Activated naive CD4-positive, alpha-beta T cell treated with anti-CD3 and anti-CD28 coated beads for 36 hours (primary cell): ENCODE results near the gene MTAP. TPM values are rescaled to one million over a fixed set of nuclear protein-coding genes. Genes with fewer than 3 reads are reported as not detected.

Source experiments
- CTCF ChIA-PET: fragments of 350-600 bp; sonication (Branson Sonifier 250); formaldehyde crosslinking; loops from one replicate; lab custom pipeline; 2021; ENCODE audit warnings: antibody characterized with exemption; lab: Charles Lee
- DNase-seq: peaks from one replicate; pipeline ENCODE4 v3.0.0-alpha.2; 2020
- H3K27ac Mint-ChIP-seq: one replicate; pipeline ENCODE4 v1.8.0; 2021; ENCODE audit warnings: mild to moderate bottlenecking, mixed read lengths
- H3K27me3 Mint-ChIP-seq: one replicate; pipeline ENCODE4 v1.8.0; 2021; ENCODE audit warnings: low read depth, mixed read lengths
- H3K36me3 Mint-ChIP-seq: one replicate; pipeline ENCODE4 v1.8.0; 2021; ENCODE audit warnings: low read depth, mixed read lengths
- H3K4me1 Mint-ChIP-seq: one replicate; pipeline ENCODE4 v1.8.0; 2021; ENCODE audit warnings: low read depth, mixed read lengths
- H3K4me3 Mint-ChIP-seq: one replicate; pipeline ENCODE4 v1.8.0; 2021; ENCODE audit warnings: mild to moderate bottlenecking, moderate library complexity, mixed read lengths
- H3K9me3 Mint-ChIP-seq: one replicate; pipeline ENCODE4 v1.8.0; 2021; ENCODE audit warnings: mixed read lengths
- intact Hi-C: fragments of 100-400 bp; cut with micrococcal nuclease; formaldehyde crosslinking; loops from one replicate; pipeline ENCODE4 v1.15.1; 2023
- total RNA-seq, 2 experiments: library from RNA; stranded (reverse); gene quantifications; one replicate each; pipeline ENCODE4 v1.2.3, GENCODE V29; 2021

Gene MTAP
- total RNA-seq, 2 experiments from 2014 or later, result 59.0 to 66.4 TPM

DNA sequence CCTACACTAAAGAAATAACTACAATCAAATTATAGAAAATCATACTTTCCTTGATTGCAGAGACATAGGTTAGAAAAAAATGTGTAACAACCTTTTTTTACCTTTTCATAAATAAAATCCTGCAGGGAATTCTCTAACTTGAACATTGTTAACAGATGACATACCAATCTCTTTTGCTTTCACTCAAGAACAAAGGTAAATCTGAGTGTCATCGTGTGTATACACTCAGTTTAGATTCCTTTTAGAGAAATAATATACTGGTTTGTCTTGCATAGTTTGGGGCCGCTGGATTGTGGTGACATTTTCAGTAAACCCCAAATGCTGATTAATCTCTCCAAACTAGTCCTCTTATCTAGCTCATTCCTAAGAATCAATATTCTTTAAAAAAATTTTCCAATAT lies 20.8 kb upstream of the MTAP start:
- H3K27ac Mint-ChIP-seq, result no peak overlapping the region
- intact Hi-C loops, result no loop called here
- peaks cover 3% of the 10 kb centered on the region for H3K4me1 Mint-ChIP-seq
- CTCF ChIA-PET, result interaction anchor here (0.6 to 3.6 kb wide), 3 partner anchors 73 to 338 kb away, joined by 3 to 11 read pairs (median 7); no protein-coding TSS in a partner anchor
- H3K4me3 Mint-ChIP-seq, result no peak overlapping the region
- no peaks in the 10 kb centered on the region for H3K36me3 Mint-ChIP-seq
- H3K9me3 Mint-ChIP-seq, result peaks cover 2% of the 10 kb centered on the region
- peaks cover 2% of the 10 kb centered on the region for H3K27me3 Mint-ChIP-seq
- DNase-seq, result no peak

DNA sequence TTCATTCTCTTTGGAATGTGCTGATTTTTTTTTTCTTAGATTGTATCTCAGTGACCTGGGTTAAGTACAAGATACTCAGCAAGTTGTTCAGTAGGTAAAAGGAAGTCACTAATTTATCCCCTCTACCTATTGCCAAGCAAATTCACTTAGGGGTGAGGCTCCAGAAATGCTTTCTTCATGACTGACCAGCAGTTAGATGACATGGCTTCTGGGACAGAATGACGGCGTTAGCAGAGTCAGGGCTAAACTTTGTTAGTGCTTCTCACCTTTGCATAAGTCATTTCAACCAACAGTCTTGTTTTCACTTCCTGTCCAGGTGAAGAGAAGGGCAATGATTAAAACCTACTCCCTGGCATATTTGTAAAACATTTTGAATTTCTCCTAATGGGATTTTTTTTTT lies 20.2 kb upstream of the MTAP start:
- Mint-ChIP-seq H3K9me3 (peaks cover 2% of the 10 kb centered on the region), H3K27ac (no peak overlapping the region), H3K36me3 (no peaks in the 10 kb centered on the region), H3K4me1 (peaks cover 3% of the 10 kb centered on the region), H3K4me3 (no peak overlapping the region), H3K27me3 (peaks cover 2% of the 10 kb centered on the region)
- CTCF ChIA-PET, result no interaction called here
- DNase-seq, result no peak
- intact Hi-C loops, result no loop called here

DNA sequence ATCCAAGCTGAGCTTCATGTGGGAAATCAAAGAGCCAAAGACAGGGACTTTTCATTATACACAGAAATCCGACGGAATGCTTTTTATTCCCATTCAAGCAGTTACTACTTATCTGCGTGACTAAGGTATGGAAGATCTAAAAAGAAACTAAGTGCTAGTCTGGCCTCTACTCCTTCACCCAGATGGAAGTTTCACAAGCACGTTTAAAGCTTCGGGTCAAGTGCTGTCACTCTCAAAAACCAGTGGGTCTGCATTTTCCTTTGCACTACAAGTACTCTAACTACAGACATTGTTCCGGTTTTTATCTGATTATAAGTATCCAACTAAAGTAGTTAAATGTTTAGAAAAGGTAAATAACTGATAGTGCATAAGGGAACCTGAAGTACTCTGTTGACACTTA lies 13.7 kb upstream of the MTAP start:
- intact Hi-C loops, result loop anchor here (1.0 to 2.0 kb wide), 10 partner anchors 79 to 593 kb away; no protein-coding TSS in a partner anchor
- Mint-ChIP-seq H3K36me3 (no peaks in the 10 kb centered on the region), H3K9me3 (no peaks in the 10 kb centered on the region), H3K27ac (no peak overlapping the region), H3K4me3 (no peak overlapping the region), H3K4me1 (no peaks in the 10 kb centered on the region), H3K27me3 (peaks cover 7% of the 10 kb centered on the region)
- no peak for DNase-seq
- CTCF ChIA-PET, result interaction anchor here (0.6 to 3.8 kb wide), 27 partner anchors 8 to 554 kb away, joined by 3 to 45 read pairs (median 4); partner anchors contain the start of gene MTAP

DNA sequence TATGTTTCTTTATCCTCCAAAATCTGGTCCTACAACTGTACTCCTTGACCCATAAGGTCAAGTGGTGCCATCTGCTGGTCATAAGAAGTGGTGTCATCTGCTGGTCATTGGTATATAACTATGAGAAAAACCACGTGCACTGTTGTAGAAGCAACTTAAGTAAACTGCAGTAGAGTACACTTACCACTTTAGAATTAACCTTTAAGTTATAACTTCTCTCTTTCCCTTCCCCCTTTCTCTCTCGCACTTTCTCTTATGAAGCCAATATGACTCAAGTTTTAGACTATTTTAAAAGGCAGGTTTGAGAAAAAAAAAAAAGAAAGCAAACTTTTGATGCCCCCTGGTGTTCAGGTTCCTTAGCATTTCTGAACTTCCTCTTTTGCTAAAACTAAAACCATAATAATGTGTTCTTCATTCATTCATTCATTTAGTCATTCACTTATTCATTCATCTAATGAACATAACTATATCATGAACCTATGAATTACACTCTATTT lies 12.8 kb upstream of the MTAP start:
- H3K36me3 Mint-ChIP-seq, result no peaks in the 10 kb centered on the region
- H3K4me1 Mint-ChIP-seq, result no peaks in the 10 kb centered on the region
- peaks cover 7% of the 10 kb centered on the region for H3K27me3 Mint-ChIP-seq
- H3K9me3 Mint-ChIP-seq, result no peaks in the 10 kb centered on the region
- H3K27ac Mint-ChIP-seq, result peak overlapping the region; percentile 75
- intact Hi-C loops, result loop anchor here (1.0 to 2.0 kb wide), 10 partner anchors 80 to 594 kb away; no protein-coding TSS in a partner anchor
- H3K4me3 Mint-ChIP-seq, result peak overlapping the region; percentile 65
- DNase-seq, result peak; percentile 74
- CTCF ChIA-PET, result interaction anchor here (0.7 to 3.8 kb wide), 20 partner anchors 9 to 464 kb away, joined by 3 to 45 read pairs (median 6); partner anchors contain the start of gene MTAP

DNA sequence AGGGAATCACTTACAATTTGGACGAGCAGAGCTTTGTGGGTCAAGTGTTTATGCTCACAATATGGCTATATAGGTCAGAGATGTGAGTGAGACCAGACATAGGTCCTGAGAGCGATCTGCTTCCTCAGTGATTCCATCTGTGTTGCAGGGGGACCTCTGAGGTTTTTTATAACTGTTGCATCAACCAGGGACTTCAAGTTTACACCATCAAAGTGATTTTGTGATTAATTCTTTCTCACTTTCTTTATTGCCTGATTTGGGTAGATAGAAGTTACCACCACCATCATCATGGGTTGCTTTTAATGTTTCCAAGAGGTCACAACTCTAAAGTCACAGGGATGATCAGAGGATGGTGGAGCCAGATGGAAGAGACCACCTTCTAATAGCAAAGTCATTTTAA lies 7.0 kb upstream of the MTAP start:
- Mint-ChIP-seq H3K4me3 (no peak overlapping the region), H3K27ac (no peak overlapping the region), H3K27me3 (peaks cover 17% of the 10 kb centered on the region), H3K4me1 (peaks cover 2% of the 10 kb centered on the region), H3K9me3 (no peaks in the 10 kb centered on the region), H3K36me3 (no peaks in the 10 kb centered on the region)
- DNase-seq, result no peak
- intact Hi-C loops, result no loop called here
- CTCF ChIA-PET, result interaction anchor here (1.1 kb wide), 1 partner anchor 16 kb away, joined by 3 read pairs; no protein-coding TSS in a partner anchor

DNA sequence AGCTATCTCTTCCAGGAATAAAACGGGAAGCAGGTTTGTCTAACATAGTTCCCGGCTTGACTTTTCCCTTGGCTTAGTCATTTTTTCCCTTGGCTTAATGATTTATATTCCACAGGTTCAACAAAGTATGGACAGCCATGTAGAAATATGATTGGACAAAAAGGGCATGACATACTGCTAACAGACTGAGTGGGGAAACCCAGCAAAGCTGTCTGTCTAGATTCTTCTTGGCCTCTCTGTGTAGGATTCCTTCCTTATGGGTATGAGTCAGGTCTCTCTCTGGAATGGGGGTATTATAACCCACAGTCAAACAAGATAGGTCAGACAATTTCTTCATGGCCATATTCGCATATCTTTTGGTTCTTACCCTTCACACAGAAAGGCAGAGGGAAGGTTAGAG lies 5.7 kb upstream of the MTAP start:
- H3K27ac Mint-ChIP-seq, result no peak overlapping the region
- peaks cover 15% of the 10 kb centered on the region for H3K27me3 Mint-ChIP-seq
- H3K4me1 Mint-ChIP-seq, result peaks cover 7% of the 10 kb centered on the region
- intact Hi-C loops, result no loop called here
- H3K4me3 Mint-ChIP-seq, result no peak overlapping the region
- CTCF ChIA-PET, result interaction anchor here (0.7 to 1.1 kb wide), 2 partner anchors 13 to 15 kb away, joined by 3 read pairs; no protein-coding TSS in a partner anchor
- H3K36me3 Mint-ChIP-seq, result no peaks in the 10 kb centered on the region
- no peak for DNase-seq
- no peaks in the 10 kb centered on the region for H3K9me3 Mint-ChIP-seq

DNA sequence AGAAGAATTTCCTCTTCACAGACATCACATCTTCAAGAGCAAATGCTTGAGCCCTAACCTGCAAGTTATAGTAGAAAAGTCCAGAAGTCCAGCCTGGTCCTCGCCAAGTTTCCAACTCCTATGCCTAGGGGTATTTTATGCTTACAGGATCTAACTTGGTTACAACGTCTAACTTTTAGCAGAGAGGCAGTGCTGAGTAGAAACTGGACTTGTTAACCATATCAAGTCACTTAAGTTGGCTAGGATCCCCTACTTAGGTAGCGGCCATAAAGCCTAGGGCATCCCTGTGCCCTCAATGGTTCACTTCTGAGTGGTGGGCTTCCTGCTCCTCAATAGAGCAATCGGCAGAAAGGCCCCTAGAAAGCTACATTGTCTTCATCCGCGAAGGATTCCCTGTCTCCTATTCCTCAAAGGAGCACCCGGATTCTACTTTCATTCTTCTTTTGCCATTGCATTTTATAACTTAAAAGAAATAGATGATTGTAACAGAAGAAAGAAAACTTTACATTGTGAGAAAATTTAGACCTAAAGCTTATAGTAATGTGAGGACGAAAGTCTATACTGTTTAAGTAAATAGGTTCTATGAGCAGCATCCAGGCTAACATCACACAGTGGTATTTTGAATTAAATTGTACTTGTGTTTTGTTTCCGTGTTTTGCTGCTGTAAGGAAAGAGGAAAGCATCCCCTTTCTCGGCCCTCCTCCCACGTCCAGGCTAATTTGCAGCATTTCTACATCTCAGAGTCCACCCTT lies 1.3 kb upstream of the MTAP start:
- H3K4me1 Mint-ChIP-seq, result peaks cover 33% of the 10 kb centered on the region
- no peaks in the 10 kb centered on the region for H3K9me3 Mint-ChIP-seq
- H3K36me3 Mint-ChIP-seq, result peaks cover 16% of the 10 kb centered on the region
- intact Hi-C loops, result loop anchor here (5.0 kb wide), 3 partner anchors 224 to 589 kb away; no protein-coding TSS in a partner anchor
- no peak overlapping the region for H3K27ac Mint-ChIP-seq
- H3K27me3 Mint-ChIP-seq, result peaks cover 9% of the 10 kb centered on the region
- DNase-seq, result no peak
- peak overlapping the region; percentile 99 for H3K4me3 Mint-ChIP-seq
- CTCF ChIA-PET, result interaction anchor here (1.1 to 2.2 kb wide), 3 partner anchors 10 to 35 kb away, joined by 3 to 8 read pairs (median 6); no protein-coding TSS in a partner anchor

DNA sequence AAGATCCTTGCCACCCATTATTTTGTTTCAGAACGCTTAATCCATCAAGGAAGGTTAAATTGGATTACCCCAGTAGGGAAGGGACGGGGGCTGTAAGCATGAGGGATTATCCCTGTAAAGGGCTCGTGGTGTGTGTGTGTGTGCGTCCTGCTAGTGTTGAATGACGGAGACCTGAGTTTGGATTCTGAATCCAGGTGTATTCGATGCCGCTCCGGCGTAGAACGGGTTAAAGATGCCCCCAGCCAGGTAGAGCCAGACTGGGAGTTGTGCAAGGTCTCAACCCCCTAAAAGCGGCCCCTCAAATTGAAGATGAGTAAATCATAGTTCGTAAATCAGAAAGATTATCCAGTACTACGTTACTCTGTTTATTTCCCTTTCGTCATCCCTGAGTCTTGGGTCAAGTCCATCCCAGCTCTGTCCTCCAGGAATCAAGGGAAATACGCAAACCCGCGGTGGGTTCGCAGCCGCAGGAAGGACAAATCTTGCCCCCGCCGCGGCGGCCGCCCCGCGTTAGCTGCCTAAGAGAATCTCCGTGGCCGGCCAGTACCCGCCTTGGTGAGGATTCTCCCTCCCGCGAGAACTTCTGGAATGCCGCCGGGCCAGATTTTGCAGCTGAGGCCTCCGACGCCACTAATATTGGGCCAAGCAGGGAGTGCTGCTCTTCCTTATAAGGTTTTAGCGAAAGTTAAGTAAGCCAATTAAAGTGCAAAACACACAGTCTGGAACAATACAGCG lies 586 bp upstream of the MTAP start:
- H3K9me3 Mint-ChIP-seq, result no peaks in the 10 kb centered on the region
- intact Hi-C loops, result loop anchor here (2.0 to 5.0 kb wide), 8 partner anchors 31 to 771 kb away; partner anchors contain the start of genes CDKN2A, CDKN2B-AS1, HACD4 and KLHL9
- H3K4me3 Mint-ChIP-seq, result peak overlapping the region; percentile 99
- peak; percentile 36 for DNase-seq
- CTCF ChIA-PET, result interaction anchor here (0.7 to 2.2 kb wide), 4 partner anchors 11 to 195 kb away, joined by 3 to 8 read pairs (median 4); no protein-coding TSS in a partner anchor
- peaks cover 40% of the 10 kb centered on the region for H3K4me1 Mint-ChIP-seq
- peaks cover 6% of the 10 kb centered on the region for H3K27me3 Mint-ChIP-seq
- H3K27ac Mint-ChIP-seq, result peak overlapping the region; percentile 88
- H3K36me3 Mint-ChIP-seq, result peaks cover 17% of the 10 kb centered on the region

DNA sequence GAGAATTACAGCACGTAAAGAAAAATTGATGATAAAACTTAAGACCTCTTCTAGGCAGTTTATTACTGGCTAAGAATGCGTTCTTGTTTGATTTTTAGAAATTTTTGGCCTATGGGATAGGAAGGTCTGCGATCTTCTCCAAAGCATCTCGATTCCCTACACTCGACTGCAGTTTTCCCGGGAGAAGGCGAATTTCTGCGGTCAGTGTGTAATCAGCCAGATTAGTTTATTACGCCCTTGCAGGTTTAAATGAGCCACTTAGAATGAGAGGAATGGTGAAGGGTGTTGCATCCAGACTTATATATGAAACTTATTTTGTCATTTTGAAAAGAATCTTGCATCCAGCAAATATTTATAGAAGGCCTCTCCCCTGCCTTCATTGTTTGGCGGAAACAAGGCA lies 1.2 kb downstream of the MTAP start:
- Mint-ChIP-seq H3K27me3 (peaks cover 4% of the 10 kb centered on the region), H3K36me3 (peaks cover 20% of the 10 kb centered on the region), H3K9me3 (no peaks in the 10 kb centered on the region), H3K27ac (peak overlapping the region; percentile 97), H3K4me3 (peak overlapping the region; percentile 99), H3K4me1 (peaks cover 49% of the 10 kb centered on the region)
- intact Hi-C loops, result loop anchor here (2.0 to 5.0 kb wide), 8 partner anchors 29 to 773 kb away; partner anchors contain the start of genes CDKN2A, CDKN2B-AS1, HACD4 and KLHL9
- no peak for DNase-seq
- CTCF ChIA-PET, result interaction anchor here (0.9 to 3.8 kb wide), 2 partner anchors 10 to 95 kb away, joined by 4 to 11 read pairs; no protein-coding TSS in a partner anchor

DNA sequence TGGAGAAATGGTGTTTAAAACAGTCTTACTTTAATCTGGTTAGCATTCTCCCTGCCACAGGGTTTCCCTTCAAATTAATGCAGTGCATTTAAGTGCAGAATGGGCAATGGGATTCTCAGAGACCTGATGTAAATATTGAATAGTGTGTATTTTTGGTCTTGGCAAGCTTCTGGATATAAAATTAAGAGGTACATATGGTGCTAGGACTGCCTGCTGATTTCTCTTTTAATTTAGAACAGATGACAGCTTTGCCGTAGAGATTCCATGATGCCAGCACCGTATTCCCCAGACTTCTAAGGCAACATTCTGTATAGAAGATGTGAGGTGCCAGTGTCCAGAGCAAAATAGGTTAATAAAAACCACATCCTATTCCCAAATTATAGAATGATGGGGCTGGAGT lies 1.9 kb downstream of the MTAP start:
- H3K27ac Mint-ChIP-seq, result no peak overlapping the region
- intact Hi-C loops, result loop anchor here (5.0 kb wide), 3 partner anchors 227 to 592 kb away; no protein-coding TSS in a partner anchor
- CTCF ChIA-PET, result interaction anchor here (3.8 kb wide), 1 partner anchor 9 kb away, joined by 11 read pairs; no protein-coding TSS in a partner anchor
- no peak for DNase-seq
- H3K36me3 Mint-ChIP-seq, result peaks cover 25% of the 10 kb centered on the region
- H3K9me3 Mint-ChIP-seq, result no peaks in the 10 kb centered on the region
- H3K27me3 Mint-ChIP-seq, result peaks cover 4% of the 10 kb centered on the region
- H3K4me1 Mint-ChIP-seq, result peaks cover 55% of the 10 kb centered on the region
- H3K4me3 Mint-ChIP-seq, result peak overlapping the region; percentile 99

DNA sequence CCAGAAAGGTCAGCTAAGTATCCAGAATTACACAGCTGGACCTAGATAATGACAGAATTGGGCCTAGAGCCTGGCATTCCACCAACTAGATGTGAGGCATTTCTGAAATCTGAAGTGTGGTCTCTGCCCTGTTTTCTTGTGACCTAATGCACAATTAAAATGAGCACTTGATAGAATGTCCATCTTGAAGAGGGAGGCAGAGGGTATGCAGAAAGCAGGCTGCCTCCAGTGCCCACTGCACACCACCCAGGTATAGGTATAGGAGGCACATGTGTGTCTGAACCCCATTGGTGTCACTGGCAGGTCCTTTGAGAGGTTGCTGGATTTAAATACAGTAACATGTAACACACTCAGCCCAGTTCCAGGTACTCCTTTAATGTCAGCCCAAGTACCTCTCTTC lies 2.4 kb downstream of the MTAP start:
- CTCF ChIA-PET, result interaction anchor here (1.0 to 3.8 kb wide), 2 partner anchors 9 to 204 kb away, joined by 3 to 11 read pairs; partner anchors contain the start of gene CDKN2B
- Mint-ChIP-seq H3K4me1 (peaks cover 60% of the 10 kb centered on the region), H3K4me3 (no peak overlapping the region)

More for the DNA sequence above, 2.4 kb downstream of the MTAP start:
- Mint-ChIP-seq H3K27me3 (peaks cover 4% of the 10 kb centered on the region), H3K27ac (peak overlapping the region; percentile 51), H3K36me3 (peaks cover 28% of the 10 kb centered on the region), H3K9me3 (no peaks in the 10 kb centered on the region)
- intact Hi-C loops, result loop anchor here (5.0 kb wide), 3 partner anchors 227 to 592 kb away; no protein-coding TSS in a partner anchor
- no peak for DNase-seq
